Erythroblast (primary cell): Measurements from ENCODE around the gene NXPE3.

Source experiments
- GATA1 ChIP-seq: IDR thresholded peaks from 2 replicates; pipeline ENCODE4 v1.6.1; 2011; ENCODE audit warnings: low read depth, mild to moderate bottlenecking, control low read depth, low read length, moderate library complexity
- POLR2A ChIP-seq: IDR thresholded peaks from 2 replicates; pipeline ENCODE4 v1.6.1; 2011; ENCODE audit warnings: mild to moderate bottlenecking, low read length

- TF ChIP-seq POLR2A, result no peak
- no peak for TF ChIP-seq GATA1
Measured at GRCh38 chr3:101729586-101729985, 49.4 kb upstream of the NXPE3 start.
